Bronchial epithelial cell (primary cell): ENCODE measurements around the gene STXBP3. TPM values are rescaled to one million over a fixed set of nuclear protein-coding genes. Genes with fewer than 3 reads are reported as not detected.

Source experiments
- DNase-seq: peaks from one replicate; pipeline ENCODE4 v3.0.0-alpha.2; 2010; ENCODE audit warnings: low read depth
- FAIRE-seq: peaks from 2 replicates; lab custom pipeline; 2011; peaks lifted over from hg19 to GRCh38; lab: Jason Lieb, UNC
- H3K27me3 ChIP-seq: 2 replicates; pipeline ENCODE4 v1.5.1; 2011; ENCODE audit warnings: low read length; ENCODE audit not compliant: control insufficient read depth, insufficient read depth
- H3K36me3 ChIP-seq: 2 replicates; pipeline ENCODE4 v1.5.1; 2011; ENCODE audit warnings: low read length; ENCODE audit not compliant: control insufficient read depth, insufficient read depth
- H3K4me3 ChIP-seq: 2 replicates; pipeline ENCODE4 v1.5.1; 2011; ENCODE audit warnings: mild to moderate bottlenecking, low read depth, low read length, control low read depth
- total RNA-seq: library from RNA; depleted of rRNA; stranded (reverse); fragments of >200 nt; gene quantifications from 2 replicates; pipeline ENCODE4 v1.2.1, GENCODE V29; 2014
- TF ChIP-seq, protein P1 (sequence below): IDR thresholded peaks from 2 replicates; pipeline ENCODE4 v1.5.1; 2011; ENCODE audit warnings: mild to moderate bottlenecking, moderate library complexity, low read length, control low read depth, inconsistent platforms; ENCODE audit not compliant: insufficient read depth, severe bottlenecking

The STXBP3 gene
- total RNA-seq, 1 donor from 2014 or later: 30.0 TPM

DNA sequence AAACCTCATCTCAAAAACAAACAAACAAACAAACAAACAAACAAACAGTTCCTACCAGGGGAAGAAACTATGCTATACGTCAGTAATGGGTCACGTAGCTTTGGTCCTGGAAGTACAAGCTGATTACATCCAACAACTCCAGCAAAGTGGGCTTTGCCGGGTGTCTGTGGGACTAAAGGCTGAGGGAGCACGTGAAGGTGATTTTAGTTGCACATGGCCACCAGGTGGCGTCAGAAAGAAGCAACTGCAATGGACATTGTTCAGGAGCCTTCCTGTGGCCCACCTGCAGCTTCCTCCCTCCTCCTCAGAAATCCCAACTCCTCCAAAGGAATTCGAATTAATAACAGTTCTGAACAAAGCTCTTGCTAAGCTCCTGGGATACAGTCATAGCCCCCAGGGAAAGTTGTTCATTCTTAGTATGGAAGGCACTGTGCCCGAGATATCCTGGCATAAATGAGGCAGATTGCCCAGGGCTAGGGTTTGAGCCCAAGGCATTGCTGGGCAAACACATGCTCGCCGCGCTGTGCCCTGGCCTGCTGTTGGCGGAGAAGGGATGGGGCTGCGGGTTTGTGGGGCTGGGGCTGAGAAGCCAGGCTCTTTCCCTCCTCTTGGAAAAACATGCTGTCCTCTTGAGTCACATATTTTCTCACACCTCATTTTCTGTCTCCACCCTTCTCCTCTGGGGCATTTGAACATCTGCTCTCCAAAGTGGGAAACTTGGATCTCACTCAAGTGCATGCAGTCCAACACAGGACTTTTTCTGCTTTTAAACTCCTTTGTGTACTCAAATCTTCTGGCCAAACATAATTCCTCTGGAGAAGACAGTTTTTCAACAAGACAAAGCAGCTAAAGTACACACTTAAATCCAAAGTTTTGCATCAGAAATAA is 81.8 kb downstream of the STXBP3 start:
- Histone ChIP-seq H3K36me3 (no peaks in the 10 kb centered on the region), H3K27me3 (no peaks in the 10 kb centered on the region), H3K4me3 (no peak overlapping the region)
- DNase-seq (peak; percentile 100), FAIRE-seq (no peak)
- TF ChIP-seq, protein P1, sequence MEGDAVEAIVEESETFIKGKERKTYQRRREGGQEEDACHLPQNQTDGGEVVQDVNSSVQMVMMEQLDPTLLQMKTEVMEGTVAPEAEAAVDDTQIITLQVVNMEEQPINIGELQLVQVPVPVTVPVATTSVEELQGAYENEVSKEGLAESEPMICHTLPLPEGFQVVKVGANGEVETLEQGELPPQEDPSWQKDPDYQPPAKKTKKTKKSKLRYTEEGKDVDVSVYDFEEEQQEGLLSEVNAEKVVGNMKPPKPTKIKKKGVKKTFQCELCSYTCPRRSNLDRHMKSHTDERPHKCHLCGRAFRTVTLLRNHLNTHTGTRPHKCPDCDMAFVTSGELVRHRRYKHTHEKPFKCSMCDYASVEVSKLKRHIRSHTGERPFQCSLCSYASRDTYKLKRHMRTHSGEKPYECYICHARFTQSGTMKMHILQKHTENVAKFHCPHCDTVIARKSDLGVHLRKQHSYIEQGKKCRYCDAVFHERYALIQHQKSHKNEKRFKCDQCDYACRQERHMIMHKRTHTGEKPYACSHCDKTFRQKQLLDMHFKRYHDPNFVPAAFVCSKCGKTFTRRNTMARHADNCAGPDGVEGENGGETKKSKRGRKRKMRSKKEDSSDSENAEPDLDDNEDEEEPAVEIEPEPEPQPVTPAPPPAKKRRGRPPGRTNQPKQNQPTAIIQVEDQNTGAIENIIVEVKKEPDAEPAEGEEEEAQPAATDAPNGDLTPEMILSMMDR: peak; percentile 79

DNA sequence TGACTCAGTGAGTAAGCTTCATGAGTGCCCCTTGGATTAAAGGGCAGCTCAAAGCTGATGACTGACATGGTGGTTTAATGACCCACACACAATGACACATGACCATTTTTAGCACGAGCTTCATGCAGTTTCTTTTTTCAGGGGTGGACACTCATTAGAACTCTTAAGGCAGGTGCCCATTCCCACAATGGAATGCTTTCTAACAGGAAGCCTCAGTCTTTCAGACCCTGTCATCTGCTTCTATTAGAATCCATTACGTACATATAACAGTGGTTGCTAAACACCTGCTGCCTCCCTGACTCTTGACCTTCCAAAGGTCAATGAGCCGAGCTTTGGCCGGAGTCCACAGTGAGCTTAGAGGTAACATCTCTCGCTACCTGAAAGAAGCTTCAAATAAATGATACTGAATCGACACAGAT is 83.0 kb downstream of the STXBP3 start:
- FAIRE-seq (no peak), DNase-seq (peak; percentile 59)
- Histone ChIP-seq H3K36me3 (no peaks in the 10 kb centered on the region), H3K27me3 (no peaks in the 10 kb centered on the region), H3K4me3 (no peak overlapping the region)
- TF ChIP-seq, protein P1: no peak

DNA sequence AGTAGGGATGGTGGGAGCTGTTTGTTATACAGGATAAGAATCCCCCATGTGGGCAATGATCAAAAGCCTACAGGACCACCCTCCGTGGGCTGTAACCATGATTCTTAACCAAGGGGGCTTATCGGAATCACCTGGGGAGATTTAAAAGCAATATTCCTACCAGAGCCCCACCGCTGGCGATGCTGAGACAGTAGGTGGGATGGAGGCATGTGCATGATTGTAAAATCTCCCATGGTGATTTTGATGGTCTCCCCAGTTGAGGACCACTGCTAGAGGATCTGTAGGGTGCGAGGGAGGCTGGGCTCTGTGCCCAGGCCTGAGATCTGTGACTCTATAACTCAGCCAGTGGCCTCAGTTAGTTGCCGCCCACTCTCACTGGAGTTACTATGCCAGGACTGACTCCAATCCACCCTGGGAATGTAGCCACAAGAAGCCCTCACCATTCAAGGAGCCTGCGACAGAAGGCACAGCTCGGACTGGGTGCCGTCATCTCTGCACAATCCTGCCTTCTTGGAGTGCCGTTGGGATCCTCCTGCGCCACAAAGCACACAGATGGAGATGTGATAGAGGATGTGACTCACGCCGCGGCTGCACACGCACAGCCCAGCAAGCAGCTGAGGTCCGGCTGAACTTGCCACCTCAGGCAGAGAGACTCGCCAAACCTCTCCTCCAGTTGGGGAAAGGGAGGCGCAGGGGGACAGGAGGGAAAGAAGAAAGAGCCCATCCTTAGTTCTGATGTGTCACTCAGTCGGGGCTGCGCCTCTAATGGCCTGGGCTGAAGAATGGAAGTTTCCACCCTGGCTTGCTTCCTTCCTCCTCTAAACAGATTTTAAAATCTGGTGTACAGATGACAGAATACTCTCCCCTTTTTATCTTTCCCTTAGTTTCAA is 83.9 kb downstream of the STXBP3 start:
- FAIRE-seq (no peak), DNase-seq (peak; percentile 82)
- TF ChIP-seq, protein P1: no peak
- H3K4me3 ChIP-seq: no peak overlapping the region
- no peaks in the 10 kb centered on the region for H3K27me3 ChIP-seq
- H3K36me3 ChIP-seq: no peaks in the 10 kb centered on the region

DNA sequence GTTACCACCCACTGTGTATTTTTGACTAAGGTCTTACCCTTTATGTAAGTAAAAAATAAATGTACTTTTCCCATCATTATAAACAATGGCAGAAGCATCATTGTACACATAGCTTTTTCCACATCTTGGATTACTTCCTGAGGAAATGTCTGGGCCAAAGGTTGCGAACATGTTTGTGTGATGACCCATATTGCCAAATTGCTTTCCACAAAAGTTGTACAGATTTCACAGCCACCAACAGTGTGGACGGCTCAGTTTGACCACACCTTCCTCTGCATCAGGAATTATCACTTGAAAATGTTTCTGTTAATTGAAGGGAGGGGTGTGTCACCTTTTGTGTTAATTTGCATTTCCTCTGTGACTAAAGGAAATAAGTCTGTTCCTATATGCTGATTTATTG is 84.8 kb downstream of the STXBP3 start:
- TF ChIP-seq, protein P1: no peak
- no peak overlapping the region for H3K4me3 ChIP-seq
- DNase-seq (peak; percentile 47), FAIRE-seq (no peak)
- no peaks in the 10 kb centered on the region for H3K36me3 ChIP-seq
- H3K27me3 ChIP-seq: no peaks in the 10 kb centered on the region

GRCh38 chr1:108832929-108833328 is 86.5 kb downstream of the STXBP3 start:
- FAIRE-seq: no peak
- no peak for DNase-seq
- H3K4me3 ChIP-seq: no peak overlapping the region
- H3K36me3 ChIP-seq: no peaks in the 10 kb centered on the region
- TF ChIP-seq, protein P1: no peak
- H3K27me3 ChIP-seq: no peaks in the 10 kb centered on the region
